ENCODE data around the gene NEK7.

Gene NEK7

DNA sequence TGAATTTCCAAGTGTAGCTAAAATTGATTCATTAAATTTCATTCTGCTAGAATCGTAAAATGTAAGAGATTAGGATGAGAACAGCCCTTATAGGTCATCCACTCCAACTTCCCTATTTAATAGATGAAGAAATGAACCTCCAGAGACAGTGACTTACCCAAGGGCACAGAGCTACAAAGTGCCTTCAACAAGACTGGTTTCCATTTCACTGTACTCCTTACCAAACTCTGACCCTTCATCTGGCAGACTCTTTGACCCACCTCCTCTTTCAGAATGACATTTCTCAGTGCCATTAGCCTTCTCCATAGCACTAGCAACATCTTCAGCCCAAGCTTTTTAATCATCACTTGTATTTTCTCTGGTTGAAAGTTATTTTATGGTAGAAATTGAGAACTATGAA is 161.3 kb downstream of the NEK7 start:
- H3K4ac ChIP-seq (ENCODE audit: low read depth in 1 of 2, low read length in 2 of 2): no peak overlapping the region
- H4K8ac ChIP-seq (ENCODE audit: low read length): no peak overlapping the region
- no peak overlapping the region for H2BK120ac ChIP-seq (ENCODE audit: low read depth, low read length)
- no peak overlapping the region for H2BK15ac ChIP-seq (ENCODE audit: low read depth, poor library complexity, severe bottlenecking)
- H3K9ac ChIP-seq (ENCODE audit: low read length): no peak overlapping the region
- H3K14ac ChIP-seq (ENCODE audit: low read length in 2 of 2): no peak overlapping the region
- H2AFZ ChIP-seq (ENCODE audit: low read depth, low read length): no peak overlapping the region
- no peak overlapping the region for H3K4me2 ChIP-seq (ENCODE audit: low read length, poor library complexity, severe bottlenecking)
- H3K79me1 ChIP-seq (replicated peaks; ENCODE audit: low read length, poor library complexity, severe bottlenecking): peaks cover 1% of the 10 kb centered on the region
- H3K4me3 ChIP-seq (ENCODE audit: insufficient read depth in 1 of 2, low read depth in 1 of 2, low read length in 2 of 2): no peak overlapping the region
- no peaks in the 10 kb centered on the region for H3K27me3 ChIP-seq (ENCODE audit: control insufficient read depth in 1 of 2, insufficient read depth in 1 of 2, low read length in 2 of 2)
- H3K23ac ChIP-seq (ENCODE audit: low read length in 2 of 2): no peak overlapping the region
- H2AK5ac ChIP-seq (ENCODE audit: low read length, severe bottlenecking): no peak overlapping the region
- no peak for DNase-seq
- no peak overlapping the region for H3K18ac ChIP-seq (ENCODE audit: low read depth in 1 of 2, low read length in 2 of 2)
- H3K27ac ChIP-seq (ENCODE audit: low read length, poor library complexity, severe bottlenecking): no peak overlapping the region
- no peaks in the 10 kb centered on the region for H3K9me3 ChIP-seq (ENCODE audit: control insufficient read depth, low read length)
- no peak overlapping the region for H4K91ac ChIP-seq (ENCODE audit: low read length)
- no peak overlapping the region for H2BK12ac ChIP-seq (ENCODE audit: low read length in 2 of 2)
- WGBS: 100% methylated on average over 1 of the region's 1 CpG
- no peaks in the 10 kb centered on the region for H3K4me1 ChIP-seq (ENCODE audit: control insufficient read depth, insufficient read depth, low read depth, low read length)
- H3K36me3 ChIP-seq (ENCODE audit: control insufficient read depth in 1 of 2, insufficient read depth in 2 of 2, low read depth in 1 of 2, low read length in 2 of 2): peaks cover 0 to 30% of the 10 kb centered on the region in 2 experiments
- no peak overlapping the region for H2BK5ac ChIP-seq (ENCODE audit: low read depth, low read length, poor library complexity, severe bottlenecking)

DNA sequence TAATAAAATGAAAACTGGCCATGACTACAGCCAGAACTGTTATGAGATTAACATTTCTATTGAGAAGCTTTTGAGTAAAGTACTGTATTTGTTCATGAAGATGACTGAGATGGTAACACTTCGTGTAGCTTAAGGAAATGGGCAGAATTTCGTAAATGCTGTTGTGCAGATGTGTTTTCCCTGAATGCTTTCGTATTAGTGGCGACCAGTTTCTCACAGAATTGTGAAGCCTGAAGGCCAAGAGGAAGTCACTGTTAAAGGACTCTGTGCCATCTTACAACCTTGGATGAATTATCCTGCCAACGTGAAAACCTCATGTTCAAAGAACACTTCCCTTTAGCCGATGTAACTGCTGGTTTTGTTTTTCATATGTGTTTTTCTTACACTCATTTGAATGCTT is 164.0 kb downstream of the NEK7 start:
- Histone ChIP-seq H3K27ac (ENCODE audit: low read length, poor library complexity, severe bottlenecking) (no peak overlapping the region), H3K9ac (ENCODE audit: low read length) (no peak overlapping the region), H2BK5ac (ENCODE audit: low read depth, low read length, poor library complexity, severe bottlenecking) (no peak overlapping the region), H2AFZ (ENCODE audit: low read depth, low read length) (no peak overlapping the region), H3K4ac (ENCODE audit: low read depth in 1 of 2, low read length in 2 of 2) (no peak overlapping the region), H4K91ac (ENCODE audit: low read length) (no peak overlapping the region), H2BK15ac (ENCODE audit: low read depth, poor library complexity, severe bottlenecking) (no peak overlapping the region), H2BK120ac (ENCODE audit: low read depth, low read length) (no peak overlapping the region), H3K18ac (ENCODE audit: low read depth in 1 of 2, low read length in 2 of 2) (no peak overlapping the region), H3K79me1 (replicated peaks; ENCODE audit: low read length, poor library complexity, severe bottlenecking) (peaks cover 1% of the 10 kb centered on the region), H3K4me3 (ENCODE audit: insufficient read depth in 1 of 2, low read depth in 1 of 2, low read length in 2 of 2) (no peak overlapping the region), H3K4me2 (ENCODE audit: low read length, poor library complexity, severe bottlenecking) (no peak overlapping the region), H2BK12ac (ENCODE audit: low read length in 2 of 2) (no peak overlapping the region), H3K4me1 (ENCODE audit: control insufficient read depth, insufficient read depth, low read depth, low read length) (no peaks in the 10 kb centered on the region), H2AK5ac (ENCODE audit: low read length, severe bottlenecking) (no peak overlapping the region), H3K14ac (ENCODE audit: low read length in 2 of 2) (no peak overlapping the region), H3K27me3 (ENCODE audit: control insufficient read depth in 1 of 2, insufficient read depth in 1 of 2, low read length in 2 of 2) (no peaks in the 10 kb centered on the region), H3K36me3 (ENCODE audit: control insufficient read depth in 1 of 2, insufficient read depth in 2 of 2, low read depth in 1 of 2, low read length in 2 of 2) (peaks cover 0 to 25% of the 10 kb centered on the region in 2 experiments), H3K9me3 (ENCODE audit: control insufficient read depth, low read length) (no peaks in the 10 kb centered on the region), H3K23ac (ENCODE audit: low read length in 2 of 2) (no peak overlapping the region), H4K8ac (ENCODE audit: low read length) (no peak overlapping the region)
- 89% methylated on average over 4 of the region's 6 CpGs for WGBS
- DNase-seq: no peak

DNA sequence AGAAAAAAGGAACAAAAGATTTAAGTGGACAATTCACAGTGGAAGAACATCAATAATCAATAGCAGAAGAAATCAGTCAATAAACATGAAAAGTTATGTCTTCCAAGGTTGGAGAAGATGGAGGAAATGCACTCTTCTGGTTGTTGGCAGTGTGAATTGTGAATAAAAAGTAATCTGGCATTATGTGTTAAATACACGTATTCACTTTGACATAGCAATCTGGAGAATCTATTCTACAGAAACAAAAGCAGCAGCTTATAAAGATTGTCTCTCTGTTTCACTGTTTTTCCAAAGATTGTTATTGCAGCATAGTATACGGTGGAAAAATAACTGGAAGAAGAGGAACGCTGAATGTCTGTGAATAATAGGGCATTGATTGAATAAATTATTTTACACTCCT is 169.4 kb downstream of the NEK7 start:
- DNase-seq: no peak
- Histone ChIP-seq H3K36me3 (ENCODE audit: control insufficient read depth in 1 of 2, insufficient read depth in 2 of 2, low read depth in 1 of 2, low read length in 2 of 2) (no peaks in the 10 kb centered on the region), H3K4ac (ENCODE audit: low read depth in 1 of 2, low read length in 2 of 2) (no peak overlapping the region), H3K9ac (ENCODE audit: low read length) (no peak overlapping the region), H2BK5ac (ENCODE audit: low read depth, low read length, poor library complexity, severe bottlenecking) (no peak overlapping the region), H3K4me3 (ENCODE audit: insufficient read depth in 1 of 2, low read depth in 1 of 2, low read length in 2 of 2) (no peak overlapping the region), H3K23ac (ENCODE audit: low read length in 2 of 2) (no peak overlapping the region), H3K4me1 (ENCODE audit: control insufficient read depth, insufficient read depth, low read depth, low read length) (no peaks in the 10 kb centered on the region), H3K27ac (ENCODE audit: low read length, poor library complexity, severe bottlenecking) (no peak overlapping the region), H3K27me3 (ENCODE audit: control insufficient read depth in 1 of 2, insufficient read depth in 1 of 2, low read length in 2 of 2) (no peaks in the 10 kb centered on the region), H3K4me2 (ENCODE audit: low read length, poor library complexity, severe bottlenecking) (no peak overlapping the region), H4K8ac (ENCODE audit: low read length) (no peak overlapping the region), H2BK15ac (ENCODE audit: low read depth, poor library complexity, severe bottlenecking) (no peak overlapping the region), H3K79me1 (replicated peaks; ENCODE audit: low read length, poor library complexity, severe bottlenecking) (no peaks in the 10 kb centered on the region), H2AK5ac (ENCODE audit: low read length, severe bottlenecking) (no peak overlapping the region), H3K9me3 (ENCODE audit: control insufficient read depth, low read length) (no peaks in the 10 kb centered on the region), H3K14ac (ENCODE audit: low read length in 2 of 2) (no peak overlapping the region), H4K91ac (ENCODE audit: low read length) (no peak overlapping the region), H3K18ac (ENCODE audit: low read depth in 1 of 2, low read length in 2 of 2) (no peak overlapping the region), H2BK12ac (ENCODE audit: low read length in 2 of 2) (no peak overlapping the region), H2BK120ac (ENCODE audit: low read depth, low read length) (no peak overlapping the region), H2AFZ (ENCODE audit: low read depth, low read length) (no peak overlapping the region)
- 57% methylated on average over 2 of the region's 3 CpGs for WGBS

DNA sequence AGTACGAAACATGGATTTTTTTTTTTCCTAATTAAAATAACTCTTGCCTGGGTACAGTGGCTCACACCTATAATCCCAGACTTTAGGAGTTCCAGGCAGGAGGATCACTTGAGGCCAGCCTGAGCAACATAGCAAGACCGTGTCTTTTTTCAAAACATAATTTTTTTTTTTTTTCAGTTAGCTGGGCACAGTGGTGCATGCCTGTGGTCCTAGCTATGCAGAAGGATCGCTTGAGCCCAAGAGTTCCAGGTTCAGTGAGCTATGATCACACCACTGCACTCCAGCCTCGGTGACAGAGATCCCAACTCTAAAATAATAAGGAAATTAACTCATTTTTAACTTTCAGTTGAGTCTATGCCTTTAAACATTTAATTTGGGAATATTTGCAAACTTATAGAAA is 170.1 kb downstream of the NEK7 start:
- no peak overlapping the region for H2AFZ ChIP-seq (ENCODE audit: low read depth, low read length)
- no peak overlapping the region for H2BK120ac ChIP-seq (ENCODE audit: low read depth, low read length)
- H3K23ac ChIP-seq (ENCODE audit: low read length in 2 of 2): no peak overlapping the region
- no peaks in the 10 kb centered on the region for H3K27me3 ChIP-seq (ENCODE audit: control insufficient read depth in 1 of 2, insufficient read depth in 1 of 2, low read length in 2 of 2)
- H3K18ac ChIP-seq (ENCODE audit: low read depth in 1 of 2, low read length in 2 of 2): no peak overlapping the region
- no peak overlapping the region for H2BK12ac ChIP-seq (ENCODE audit: low read length in 2 of 2)
- H2AK5ac ChIP-seq (ENCODE audit: low read length, severe bottlenecking): no peak overlapping the region
- H2BK5ac ChIP-seq (ENCODE audit: low read depth, low read length, poor library complexity, severe bottlenecking): no peak overlapping the region
- DNase-seq: no peak
- H3K4ac ChIP-seq (ENCODE audit: low read depth in 1 of 2, low read length in 2 of 2): no peak overlapping the region
- no peaks in the 10 kb centered on the region for H3K4me1 ChIP-seq (ENCODE audit: control insufficient read depth, insufficient read depth, low read depth, low read length)
- no peak overlapping the region for H3K27ac ChIP-seq (ENCODE audit: low read length, poor library complexity, severe bottlenecking)
- H3K4me3 ChIP-seq (ENCODE audit: insufficient read depth in 1 of 2, low read depth in 1 of 2, low read length in 2 of 2): no peak overlapping the region
- no peaks in the 10 kb centered on the region for H3K9me3 ChIP-seq (ENCODE audit: control insufficient read depth, low read length)
- 90% methylated on average over 3 of the region's 4 CpGs for WGBS
- H3K36me3 ChIP-seq (ENCODE audit: control insufficient read depth in 1 of 2, insufficient read depth in 2 of 2, low read depth in 1 of 2, low read length in 2 of 2): no peaks in the 10 kb centered on the region
- H4K91ac ChIP-seq (ENCODE audit: low read length): no peak overlapping the region
- no peak overlapping the region for H4K8ac ChIP-seq (ENCODE audit: low read length)
- no peak overlapping the region for H3K4me2 ChIP-seq (ENCODE audit: low read length, poor library complexity, severe bottlenecking)
- H3K9ac ChIP-seq (ENCODE audit: low read length): no peak overlapping the region
- H2BK15ac ChIP-seq (ENCODE audit: low read depth, poor library complexity, severe bottlenecking): no peak overlapping the region
- H3K14ac ChIP-seq (ENCODE audit: low read length in 2 of 2): no peak overlapping the region
- no peaks in the 10 kb centered on the region for H3K79me1 ChIP-seq (replicated peaks; ENCODE audit: low read length, poor library complexity, severe bottlenecking)
